HL-60/S4 (cell line): Measurements from ENCODE around the gene SPAG9.
"Not testable (repeated sequence)": the region's sequence is repeated elsewhere in the genome, so short reads cannot be mapped to it uniquely, and the experiment has no call there.

Source experiments
- in situ Hi-C: fragments of 300-500 bp; cut with MboI; formaldehyde crosslinking; loops from 2 replicates; pipeline ENCODE4 v1.14.3; 2022; ENCODE audit warnings: low sequenced_read_pairs

The SPAG9 gene

GRCh38 chr17:51097708-51098446 is 22.8 kb downstream of the SPAG9 start:
- in situ Hi-C loops: no loop called here

GRCh38 chr17:51091635-51092034 is 29.0 kb downstream of the SPAG9 start:
- in situ Hi-C loops: no loop called here

- in situ Hi-C loops: not testable (repeated sequence)
Measured at GRCh38 chr17:51088868-51089267, 31.8 kb downstream of the SPAG9 start.

GRCh38 chr17:51088287-51088686 is 32.4 kb downstream of the SPAG9 start:
- in situ Hi-C loops: no loop called here

- in situ Hi-C loops: no loop called here
Measured at GRCh38 chr17:51087072-51087757, 33.5 kb downstream of the SPAG9 start.

GRCh38 chr17:51085150-51085805 is 35.4 kb downstream of the SPAG9 start:
- in situ Hi-C loops: no loop called here

- in situ Hi-C loops: no loop called here
Measured at GRCh38 chr17:51083981-51084380, 36.7 kb downstream of the SPAG9 start.

- in situ Hi-C loops: not testable (repeated sequence)
Measured at GRCh38 chr17:51083364-51083763, 37.3 kb downstream of the SPAG9 start.

- in situ Hi-C loops: no loop called here
Measured at GRCh38 chr17:51079049-51079448, 41.6 kb downstream of the SPAG9 start.

- in situ Hi-C loops: no loop called here
Measured at GRCh38 chr17:51078009-51078592, 42.6 kb downstream of the SPAG9 start.

GRCh38 chr17:51076821-51077220 is 43.8 kb downstream of the SPAG9 start:
- in situ Hi-C loops: no loop called here

- in situ Hi-C loops: no loop called here
Measured at GRCh38 chr17:51071556-51071955, 49.1 kb downstream of the SPAG9 start.

GRCh38 chr17:51065466-51065865 is 55.2 kb downstream of the SPAG9 start:
- in situ Hi-C loops: no loop called here

GRCh38 chr17:51064061-51064735 is 56.5 kb downstream of the SPAG9 start:
- in situ Hi-C loops: no loop called here

GRCh38 chr17:51060396-51060795 is 60.3 kb downstream of the SPAG9 start:
- in situ Hi-C loops: no loop called here

GRCh38 chr17:51059781-51060180 is 60.9 kb downstream of the SPAG9 start:
- in situ Hi-C loops: no loop called here

- in situ Hi-C loops: no loop called here
Measured at GRCh38 chr17:51057534-51057933, 63.1 kb downstream of the SPAG9 start.

- in situ Hi-C loops: no loop called here
Measured at GRCh38 chr17:51056813-51057510, 63.7 kb downstream of the SPAG9 start.

GRCh38 chr17:51054748-51055147 is 65.9 kb downstream of the SPAG9 start:
- in situ Hi-C loops: no loop called here

GRCh38 chr17:51052235-51052634 is 68.4 kb downstream of the SPAG9 start:
- in situ Hi-C loops: no loop called here
